HL-60 (cell line): ENCODE results near the gene LCN2.

Source experiments
- DNase-seq, 2 experiments: peaks; one replicate each; pipeline ENCODE4 v3.0.0-alpha.2; 2010 to 2020; ENCODE audit warnings: low read depth in 1 of 2, low spot score in 1 of 2
- H3K27ac ChIP-seq: fragments of 250-450 bp; sonication (Bioruptor Pico); replicated peaks from 2 replicates; pipeline ENCODE4 v1.5.1; 2020; ENCODE audit warnings: mild to moderate bottlenecking, moderate library complexity
- H3K27me3 ChIP-seq: fragments of 250-450 bp; sonication (Bioruptor Pico); 2 replicates; pipeline ENCODE4 v1.5.1; 2021; ENCODE audit warnings: mild to moderate bottlenecking, moderate library complexity; ENCODE audit not compliant: insufficient read depth, poor library complexity, severe bottlenecking
- H3K4me3 ChIP-seq: replicated peaks from 2 replicates; pipeline ENCODE4 v1.5.1; 2011; ENCODE audit warnings: mild to moderate bottlenecking, control low read depth, low read length; ENCODE audit not compliant: insufficient read depth
- CTCF ChIP-seq: IDR thresholded peaks from one replicate; pipeline ENCODE4 v1.5.1; 2011; ENCODE audit warnings: low read length, control low read depth, inconsistent platforms; ENCODE audit not compliant: insufficient read depth
- GABPA ChIP-seq: IDR thresholded peaks from 2 replicates; pipeline ENCODE4 v1.6.1; 2012; ENCODE audit warnings: low read depth
- POLR2AphosphoS5 ChIP-seq: IDR thresholded peaks from 2 replicates; pipeline ENCODE4 v1.6.1; 2012; ENCODE audit warnings: low read depth
- REST ChIP-seq: IDR thresholded peaks from 2 replicates; pipeline ENCODE4 v1.6.1; 2012; ENCODE audit warnings: low read depth; ENCODE audit not compliant: insufficient replicate concordance
- SPI1 ChIP-seq: IDR thresholded peaks from 2 replicates; pipeline ENCODE4 v1.6.1; 2012; ENCODE audit warnings: low read depth, mild to moderate bottlenecking, borderline replicate concordance

LCN2 gene

GRCh38 chr9:128101231-128101661, 48.0 kb upstream of the LCN2 start:
- Histone ChIP-seq H3K27me3 (no peaks in the 10 kb centered on the region), H3K4me3 (no peak overlapping the region), H3K27ac (no peak overlapping the region)
- no peak for DNase-seq
- no peak for TF ChIP-seq GABPA
- no peak for TF ChIP-seq SPI1
- no peak for TF ChIP-seq CTCF
- TF ChIP-seq POLR2AphosphoS5: no peak
- no peak for TF ChIP-seq REST

GRCh38 chr9:128101690-128102089, 47.6 kb upstream of the LCN2 start:
- no peak overlapping the region for H3K27ac ChIP-seq
- H3K27me3 ChIP-seq: no peaks in the 10 kb centered on the region
- no peak for TF ChIP-seq POLR2AphosphoS5
- TF ChIP-seq GABPA: no peak
- no peak for TF ChIP-seq SPI1
- no peak for TF ChIP-seq REST
- no peak for TF ChIP-seq CTCF
- no peak overlapping the region for H3K4me3 ChIP-seq
- DNase-seq: no peak

- no peak overlapping the region for H3K27ac ChIP-seq
- TF ChIP-seq POLR2AphosphoS5: no peak
- no peak overlapping the region for H3K4me3 ChIP-seq
- DNase-seq: no peak
- H3K27me3 ChIP-seq: no peaks in the 10 kb centered on the region
Measured at GRCh38 chr9:128102196-128102595, 47.1 kb upstream of the LCN2 start.

- no peak for DNase-seq
- H3K4me3 ChIP-seq: no peak overlapping the region
- no peak overlapping the region for H3K27ac ChIP-seq
- no peaks in the 10 kb centered on the region for H3K27me3 ChIP-seq
- TF ChIP-seq CTCF (no peak), POLR2AphosphoS5 (no peak), GABPA (no peak), REST (no peak), SPI1 (no peak)
Measured at GRCh38 chr9:128102861-128103588, 46.2 kb upstream of the LCN2 start.
